Stimulated activated naive CD8-positive, alpha-beta T cell treated with anti-CD3 and anti-CD28 coated beads, Interleukin-15, Interleukin-2, amounts not matched to agents 100 U/mL and 50 U/mL, for 24 hours (primary cell): ENCODE data around the gene TRIOBP.

Experiments used
- ATAC-seq: fragments of 150-1000 bp; cut with Tn5 transposase; one replicate; pipeline ENCODE4 v1.10.0; 2021
- DNase-seq: peaks from one replicate; pipeline ENCODE4 v3.0.0; 2021

TRIOBP gene

DNA sequence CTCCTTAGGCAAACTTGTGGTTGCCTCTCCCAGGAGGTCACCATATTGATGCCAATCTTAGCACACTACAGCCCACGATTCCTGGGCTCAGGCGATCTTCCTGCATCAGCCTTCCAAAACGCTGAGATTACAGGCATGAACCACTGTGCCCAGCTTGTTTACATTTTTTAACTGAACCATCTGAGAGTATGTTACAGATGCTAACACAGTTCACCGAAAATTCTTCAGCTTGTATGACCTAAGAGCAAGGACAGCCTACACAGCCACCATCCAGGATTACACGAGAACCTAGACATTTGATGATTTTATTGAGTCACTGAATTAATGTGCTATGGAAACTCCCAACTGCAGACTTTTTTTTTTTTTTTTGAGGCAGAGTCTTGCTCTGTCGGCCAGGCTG lies 27.3 kb upstream of the TRIOBP start:
- ATAC-seq = no peak

GRCh38 chr22:37672206-37672919 lies 24.5 kb upstream of the TRIOBP start:
- DNase-seq = peak; percentile 26
- ATAC-seq = no peak

More for the DNA sequence above, 27.3 kb upstream of the TRIOBP start:
- no peak for DNase-seq

DNA sequence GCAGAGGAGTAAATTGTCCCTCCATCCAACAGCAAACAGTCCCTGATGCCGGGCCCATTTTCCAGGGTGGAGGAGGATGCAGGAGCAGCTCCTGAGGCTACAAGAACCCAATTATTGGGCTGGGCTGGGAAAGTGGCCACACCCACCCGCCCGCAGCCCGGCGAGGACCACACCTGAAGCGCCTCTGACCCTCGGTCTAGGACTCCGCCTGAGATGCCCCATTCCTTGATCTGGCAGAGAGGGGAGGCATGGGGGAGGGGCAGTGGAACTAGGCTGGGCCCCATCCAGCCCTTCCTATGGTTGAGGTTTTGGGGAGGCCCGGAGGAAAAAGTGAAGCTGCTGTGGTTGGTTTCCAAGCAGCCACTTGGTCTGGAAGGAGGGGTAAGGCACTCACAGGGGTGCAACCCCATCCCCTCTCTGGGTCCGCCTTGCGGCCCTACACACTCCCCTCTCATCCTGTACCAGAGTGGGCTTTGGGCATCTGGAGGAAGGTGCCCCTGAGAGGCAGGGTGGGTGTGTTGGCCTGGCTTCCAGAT lies 23.9 kb upstream of the TRIOBP start:
- no peak for ATAC-seq
- peak; percentile 63 for DNase-seq

DNA sequence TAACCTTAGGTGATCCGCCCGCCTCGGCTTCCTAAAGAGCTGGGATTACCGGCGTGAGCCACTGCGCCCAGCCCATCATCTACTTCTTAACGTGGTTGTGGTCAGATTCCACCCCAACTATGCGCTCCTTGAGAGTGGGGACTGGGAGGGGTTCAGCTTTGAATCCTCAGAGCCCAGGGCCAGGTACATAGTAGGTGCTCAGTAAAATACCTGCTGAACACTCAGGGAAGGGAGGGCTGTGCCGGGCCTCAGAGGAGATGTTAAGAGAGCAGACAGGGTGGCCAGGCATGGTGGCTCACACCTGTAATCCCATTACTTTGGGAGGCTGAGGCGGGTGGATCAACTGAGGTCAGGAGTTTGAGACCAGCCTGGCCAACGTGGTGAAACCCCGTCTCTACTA lies 22.6 kb upstream of the TRIOBP start:
- no peak for ATAC-seq

GRCh38 chr22:37674951-37675929 lies 21.6 kb upstream of the TRIOBP start, which contains the start of gene LGALS1:
Gene LGALS1 (plus strand): TSS chr22:37675636. CDS start chr22:37675703, 67 bp downstream.
- ATAC-seq (peak; percentile 59), DNase-seq (peak; percentile 83)

More for the DNA sequence above, 22.6 kb upstream of the TRIOBP start:
- no peak for DNase-seq

GRCh38 chr22:37675930-37676735 lies 20.7 kb upstream of the TRIOBP start:
- peak; percentile 53 for DNase-seq
- no peak for ATAC-seq

DNA sequence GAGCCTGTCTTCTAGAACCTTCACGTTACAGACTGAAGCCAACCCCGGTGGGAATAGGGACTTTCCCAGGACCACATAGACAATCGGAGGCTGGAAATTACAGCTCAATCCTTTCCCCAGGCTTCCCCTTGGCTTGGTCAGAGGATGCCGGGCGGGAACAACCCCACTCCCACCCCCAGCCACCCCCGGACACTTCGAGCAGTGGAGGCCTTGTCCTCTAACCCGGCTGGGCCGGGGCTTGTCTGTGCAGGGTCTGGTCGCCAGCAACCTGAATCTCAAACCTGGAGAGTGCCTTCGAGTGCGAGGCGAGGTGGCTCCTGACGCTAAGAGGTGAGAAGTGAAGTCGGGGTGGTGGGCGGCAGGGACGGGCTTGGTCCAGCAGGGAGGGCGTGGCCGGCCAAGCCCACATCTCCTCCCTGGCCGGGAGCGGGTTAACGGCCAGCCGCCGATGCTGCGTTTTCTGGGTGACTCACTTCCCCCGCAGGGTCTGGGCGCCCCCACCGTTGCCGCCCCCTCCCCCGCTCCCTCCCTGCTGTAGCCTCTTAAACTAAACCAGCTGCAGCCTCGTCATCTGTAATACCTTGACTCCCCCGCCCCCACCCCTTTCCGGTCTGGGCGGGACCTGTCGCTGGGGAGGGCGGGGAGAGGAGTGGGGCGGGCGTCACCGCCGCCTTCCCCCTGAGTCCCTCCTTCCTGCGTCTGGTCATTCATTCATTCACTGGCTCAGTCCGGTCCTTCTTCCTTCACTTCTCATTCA lies 19.9 kb upstream of the TRIOBP start:
- DNase-seq = peak; percentile 95
- peak; percentile 77 for ATAC-seq

- no peak for DNase-seq
- peak; percentile 5 for ATAC-seq
Measured at GRCh38 chr22:37677493-37677974, 19.3 kb upstream of the TRIOBP start.

- no peak for DNase-seq
- no peak for ATAC-seq
Measured at GRCh38 chr22:37678372-37678771, 18.5 kb upstream of the TRIOBP start.

DNA sequence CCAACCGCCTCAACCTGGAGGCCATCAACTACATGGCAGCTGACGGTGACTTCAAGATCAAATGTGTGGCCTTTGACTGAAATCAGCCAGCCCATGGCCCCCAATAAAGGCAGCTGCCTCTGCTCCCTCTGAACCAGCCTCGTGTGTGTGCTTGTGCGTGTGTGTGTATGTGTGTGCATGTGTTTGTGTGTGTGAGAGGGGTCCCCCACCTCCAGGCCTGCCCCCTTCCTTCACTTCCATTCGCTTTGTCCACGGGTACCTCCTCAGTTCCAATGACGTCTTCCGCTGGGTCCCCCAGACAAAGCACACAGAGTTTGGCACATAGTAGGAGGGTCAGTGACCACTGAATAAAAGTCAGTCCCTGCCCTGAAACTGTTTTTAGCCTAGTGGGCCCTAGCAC lies 17.2 kb upstream of the TRIOBP start:
- ATAC-seq = no peak
- DNase-seq = no peak

DNA sequence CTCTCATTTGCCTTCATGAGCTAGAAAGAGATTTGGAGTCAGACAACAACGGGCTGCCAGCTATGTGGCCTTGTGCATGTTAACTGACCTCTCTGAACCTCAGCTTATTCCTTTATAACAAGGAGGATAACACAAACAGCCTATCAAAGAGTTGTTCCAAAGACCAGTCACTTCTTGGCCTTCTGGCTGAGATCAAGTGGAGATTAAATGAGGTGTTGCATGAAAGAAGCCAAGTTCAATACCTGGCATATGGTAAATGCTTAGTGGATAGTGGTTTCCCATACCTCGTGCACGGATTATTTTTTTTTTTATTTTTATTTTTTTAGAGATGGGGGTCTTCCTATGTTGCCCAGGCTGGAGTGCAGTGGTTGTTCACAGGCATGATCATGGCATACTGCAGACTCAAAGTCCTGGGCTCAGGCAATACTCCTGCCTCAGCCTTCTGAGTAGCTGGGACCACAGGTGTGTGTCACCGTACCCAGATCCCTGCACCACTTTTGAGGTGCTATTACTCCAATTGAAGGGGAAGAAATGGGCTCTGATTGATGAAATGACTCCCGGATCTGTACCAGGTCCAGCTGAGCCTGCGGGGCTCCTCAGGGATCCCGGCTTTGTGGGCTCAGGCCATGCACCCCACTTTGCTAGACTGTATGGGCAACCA lies 16.5 kb upstream of the TRIOBP start:
- DNase-seq (no peak), ATAC-seq (no peak)

GRCh38 chr22:37681001-37681424 lies 15.8 kb upstream of the TRIOBP start:
- no peak for DNase-seq
- ATAC-seq = no peak

DNA sequence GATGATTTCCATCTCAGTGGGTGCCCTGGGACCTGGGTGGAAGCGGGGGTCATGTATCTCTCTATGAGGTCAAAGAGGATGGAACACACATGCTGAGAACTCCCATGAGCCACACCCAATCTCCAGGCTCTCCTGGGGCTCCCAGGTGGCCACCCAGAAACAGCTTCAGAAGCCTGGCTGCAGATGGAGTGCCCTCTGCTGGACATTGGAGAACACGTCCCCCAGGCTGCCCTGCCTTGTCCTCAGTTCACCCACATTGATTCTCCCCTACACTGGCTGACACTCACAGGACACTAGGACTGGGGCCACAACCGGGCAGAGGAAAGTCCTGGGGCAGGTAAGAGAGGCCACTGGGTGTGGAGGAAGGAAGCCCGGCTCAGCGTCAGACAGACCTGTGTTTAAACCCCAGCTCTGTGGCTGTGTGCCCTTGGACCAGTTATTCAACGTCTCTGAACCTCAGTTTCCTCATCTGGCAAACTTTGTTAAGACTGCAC lies 15.2 kb upstream of the TRIOBP start:
- DNase-seq (peak; percentile 83), ATAC-seq (peak; percentile 54)

GRCh38 chr22:37684803-37685615 lies 11.8 kb upstream of the TRIOBP start:
- ATAC-seq (no peak), DNase-seq (no peak)

DNA sequence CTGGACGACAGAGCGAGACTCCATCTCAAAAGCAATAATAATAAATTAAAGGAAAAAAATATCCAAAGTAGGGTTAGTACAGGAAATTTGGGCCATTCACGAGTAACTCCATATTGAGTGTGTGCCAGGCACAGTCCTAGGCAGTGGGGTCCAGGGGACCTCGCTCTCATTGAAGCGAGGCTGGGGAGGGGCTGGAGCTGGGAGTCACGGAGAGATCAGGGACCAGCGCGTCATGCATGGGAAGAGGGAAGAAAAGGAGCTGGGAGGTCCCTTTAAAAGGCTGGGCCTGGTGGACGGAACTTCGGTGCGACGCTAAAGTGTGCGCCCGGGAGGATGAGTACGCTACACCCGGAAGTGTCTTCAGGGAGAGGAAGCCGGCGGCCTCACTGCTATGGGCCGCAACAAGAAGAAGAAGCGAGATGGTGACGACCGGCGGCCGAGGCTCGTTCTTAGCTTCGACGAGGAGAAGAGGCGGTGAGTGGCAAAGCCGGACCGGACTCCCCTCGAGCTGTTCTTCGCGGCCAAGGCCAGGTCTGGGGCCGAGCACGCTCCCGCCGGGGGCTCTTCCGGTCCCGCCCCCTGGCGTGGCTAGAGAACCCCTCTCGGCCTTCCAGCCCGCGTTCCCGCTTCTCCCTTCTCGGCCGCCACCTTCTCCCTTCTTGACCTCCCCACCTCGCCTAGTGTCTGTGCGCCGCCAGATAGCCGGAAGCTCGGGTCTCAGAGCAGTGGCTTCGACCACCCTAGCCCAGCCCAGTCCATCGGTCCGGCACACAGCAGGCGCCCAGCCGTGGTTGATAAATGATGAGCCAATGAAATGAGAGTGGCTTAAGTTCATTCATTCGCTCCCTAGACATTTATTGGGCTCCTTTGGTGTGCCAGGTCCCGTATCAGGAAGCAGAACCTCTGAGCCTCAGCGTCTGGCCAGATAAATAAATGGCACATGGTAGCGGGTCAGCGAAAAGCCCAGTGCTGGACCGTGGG lies 10.6 kb upstream of the TRIOBP start, which contains the start of gene NOL12:
Gene NOL12, plus strand, starts transcription at position 342 of the 981 bp plus-strand sequence. Its CDS starts 50 bp downstream, at position 392.
- DNase-seq (peak; percentile 77), ATAC-seq (peak; percentile 79)

GRCh38 chr22:37690407-37690806 lies 6.4 kb upstream of the TRIOBP start:
- no peak for DNase-seq
- ATAC-seq = no peak

DNA sequence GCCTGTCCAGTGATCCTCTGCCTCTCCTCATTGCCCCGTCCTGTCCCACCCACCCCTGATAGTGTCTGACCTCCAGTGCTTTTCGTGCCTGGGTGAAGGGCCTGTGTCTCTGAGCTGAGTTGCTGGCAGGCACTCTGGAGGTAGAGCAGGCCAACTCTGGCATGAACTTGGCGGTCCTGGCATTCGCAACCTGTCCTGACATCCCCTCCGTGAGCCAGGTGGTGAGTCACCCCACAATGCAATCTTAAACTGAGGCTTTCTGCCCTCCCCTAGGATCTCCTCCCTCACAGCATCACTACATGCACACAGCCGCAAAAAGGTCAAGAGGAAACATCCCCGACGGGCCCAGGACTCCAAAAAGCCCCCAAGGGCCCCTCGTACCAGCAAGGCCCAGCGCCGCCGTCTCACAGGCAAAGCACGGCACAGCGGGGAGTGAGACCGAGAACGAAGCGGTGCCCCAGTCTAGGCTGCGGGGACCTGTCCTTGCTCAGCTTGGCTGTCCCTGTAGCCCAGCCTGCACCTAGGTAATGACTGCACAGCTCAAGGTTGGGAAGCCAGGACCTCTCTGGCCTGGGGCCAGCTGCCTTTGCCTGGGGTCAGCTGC lies 5.8 kb upstream of the TRIOBP start:
- ATAC-seq = no peak
- no peak for DNase-seq
